SK-N-SH (cell line): ENCODE data around the gene DLG2. TPM values are rescaled to one million over a fixed set of nuclear protein-coding genes. Genes with fewer than 3 reads are reported as not detected.

Experiments used
- CTCF ChIA-PET: fragments of 300-600, 350-600 bp; formaldehyde crosslinking; extraction: SDS; loops from one replicate; lab custom pipeline; 2021; lab: Yijun Ruan, JAX
- POLR2A ChIA-PET: fragments of 350-600 bp; sonication (Branson Sonifier 250); formaldehyde crosslinking; extraction: SDS; loops from one replicate; lab custom pipeline; 2020; ENCODE audit warnings: antibody characterized with exemption, inconsistent platforms; lab: Yijun Ruan, JAX
- DNase-seq: peaks from one replicate; pipeline ENCODE4 v3.0.0; 2012
- H2AFZ ChIP-seq: fragments of 200-600 bp; sonication (generic); 2 replicates; pipeline ENCODE4 v1.8.1; 2016; ENCODE audit warnings: antibody characterized with exemption, mild to moderate bottlenecking, low read depth
- H3F3A ChIP-seq: fragments of 200-600 bp; sonication (generic); replicated peaks from 2 replicates; pipeline ENCODE3; 2016; ENCODE audit warnings: antibody characterized with exemption, mild to moderate bottlenecking; ENCODE audit not compliant: insufficient read depth
- H3K27ac ChIP-seq, 2 experiments: fragments of 200-500 bp in 1 of 2; fragments of 200-600 bp in 1 of 2; sonication (Bioruptor generic) in 1 of 2; sonication (generic), shearing (Covaris generic) in 1 of 2; 2 replicates each; pipeline versions ENCODE4 v1.5.1 to v1.6.1; 2014 to 2016; ENCODE audit warnings: low read depth in 2 of 2, inconsistent platforms in 1 of 2, low read length in 1 of 2, mild to moderate bottlenecking in 1 of 2, mixed read lengths in 1 of 2
- H3K27me3 ChIP-seq: fragments of 200-600 bp; sonication (generic), shearing (Covaris generic); 2 replicates; pipeline ENCODE4 v1.6.1; 2016; ENCODE audit warnings: mixed run types; ENCODE audit not compliant: insufficient read depth
- H3K36me3 ChIP-seq, 2 experiments: fragments of 200-500 bp in 1 of 2; fragments of 200-600 bp in 1 of 2; sonication (Bioruptor generic) in 1 of 2; sonication (generic) in 1 of 2; replicated peaks in 1 of 2; 2 replicates each; pipeline versions ENCODE3 to v1.5.1; 2014 to 2016; ENCODE audit warnings: low read length in 1 of 2, mild to moderate bottlenecking in 1 of 2; ENCODE audit not compliant: insufficient read depth in 2 of 2, control insufficient read depth in 1 of 2
- H3K4me1 ChIP-seq, 2 experiments: fragments of 200-500 bp in 1 of 2; fragments of 200-600 bp in 1 of 2; sonication (Bioruptor generic) in 1 of 2; sonication (generic), shearing (Covaris generic) in 1 of 2; 2 replicates each; pipeline versions ENCODE4 v1.5.1 to v1.6.1; 2014 to 2016; ENCODE audit warnings: low read depth in 1 of 2, low read length in 1 of 2, mixed run types in 1 of 2; ENCODE audit not compliant: insufficient read depth in 2 of 2, control insufficient read depth in 1 of 2
- H3K4me2 ChIP-seq: fragments of 200-600 bp; sonication (generic), shearing (Covaris generic); 2 replicates; pipeline ENCODE4 v1.6.1; 2017; ENCODE audit warnings: mixed run types
- H3K4me3 ChIP-seq, 2 experiments: fragments of 200-500 bp in 1 of 2; fragments of 200-600 bp in 1 of 2; sonication (Bioruptor generic) in 1 of 2; sonication (generic), shearing (Covaris generic) in 1 of 2; 2 replicates each; pipeline versions ENCODE4 v1.5.1 to v1.8.1; 2014 to 2016; ENCODE audit warnings: low read depth in 2 of 2, inconsistent platforms in 1 of 2, low read length in 1 of 2, mild to moderate bottlenecking in 1 of 2, mixed read lengths in 1 of 2, moderate library complexity in 1 of 2
- H3K79me2 ChIP-seq: fragments of 200-600 bp; sonication (generic); 2 replicates; pipeline ENCODE4 v1.8.1; 2017; ENCODE audit warnings: mild to moderate bottlenecking; ENCODE audit not compliant: insufficient read depth
- H3K9ac ChIP-seq: fragments of 200-600 bp; sonication (generic); 2 replicates; pipeline ENCODE4 v1.6.1; 2017; ENCODE audit warnings: mixed run types
- H3K9me2 ChIP-seq: fragments of 200-600 bp; sonication (generic); 2 replicates; pipeline ENCODE4 v1.6.1; 2017; ENCODE audit warnings: mixed run types
- H3K9me3 ChIP-seq: fragments of 200-600 bp; sonication (generic); 2 replicates; pipeline ENCODE4 v1.6.1; 2017; ENCODE audit warnings: mixed run types, mild to moderate bottlenecking, moderate library complexity
- H4K20me1 ChIP-seq: fragments of 200-600 bp; sonication (generic); 2 replicates; pipeline ENCODE4 v1.6.1; 2017; ENCODE audit warnings: mild to moderate bottlenecking, mixed run types; ENCODE audit not compliant: insufficient read depth
- ELF1 ChIP-seq: IDR thresholded peaks from 2 replicates; pipeline ENCODE4 v1.4.0; 2012
- FOSL2 ChIP-seq: IDR thresholded peaks from 2 replicates; pipeline ENCODE4 v1.4.0; 2012; ENCODE audit warnings: low read depth, mild to moderate bottlenecking, moderate library complexity, borderline replicate concordance
- FOXJ3 ChIP-seq: sonication (generic); formaldehyde crosslinking; IDR thresholded peaks from 2 replicates; pipeline ENCODE4 v1.5.1; 2020; ENCODE audit warnings: mild to moderate bottlenecking, missing genetic modification reagents
- FOXM1 ChIP-seq: IDR thresholded peaks from 2 replicates; pipeline ENCODE4 v1.4.0; 2012; ENCODE audit warnings: low read depth, mild to moderate bottlenecking
- MEF2A ChIP-seq: IDR thresholded peaks from 2 replicates; pipeline ENCODE4 v1.4.0; 2012; ENCODE audit warnings: low read depth, borderline replicate concordance
- MXI1 ChIP-seq: IDR thresholded peaks from 2 replicates; pipeline ENCODE4 v1.6.1; 2012; ENCODE audit warnings: mild to moderate bottlenecking, low read depth, low read length, improper control_type of control experiment
- NFIC ChIP-seq: IDR thresholded peaks from 2 replicates; pipeline ENCODE4 v1.4.0; 2012; ENCODE audit warnings: borderline replicate concordance
- NRF1 ChIP-seq: IDR thresholded peaks from 2 replicates; pipeline ENCODE4 v1.6.1; 2012; ENCODE audit warnings: low read depth, mild to moderate bottlenecking, low read length
- POLR2AphosphoS5 ChIP-seq: IDR thresholded peaks from 2 replicates; pipeline ENCODE4 v1.6.1; 2012; ENCODE audit warnings: low read depth, low read length
- RAD21 ChIP-seq: IDR thresholded peaks from 2 replicates; pipeline ENCODE4 v1.6.1; 2012; ENCODE audit warnings: mild to moderate bottlenecking, low read length
- RXRA ChIP-seq: IDR thresholded peaks from 2 replicates; pipeline ENCODE4 v1.4.0; 2012; ENCODE audit warnings: low read depth, mild to moderate bottlenecking, borderline replicate concordance
- SIN3A ChIP-seq: IDR thresholded peaks from 2 replicates; pipeline ENCODE4 v1.6.1; 2012; ENCODE audit warnings: low read depth, mild to moderate bottlenecking, low read length, moderate library complexity, borderline replicate concordance
- SMC3 ChIP-seq: IDR thresholded peaks from 2 replicates; pipeline ENCODE4 v1.6.1; 2012; ENCODE audit warnings: low read depth, low read length, improper control_type of control experiment
- TAF1 ChIP-seq: IDR thresholded peaks from 2 replicates; pipeline ENCODE4 v1.6.1; 2012; ENCODE audit warnings: low read depth, mild to moderate bottlenecking, low read length, moderate library complexity, borderline replicate concordance
- TCF12 ChIP-seq: IDR thresholded peaks from 2 replicates; pipeline ENCODE4 v1.4.0; 2012
- TEAD4 ChIP-seq: IDR thresholded peaks from 2 replicates; pipeline ENCODE4 v1.4.0; 2012; ENCODE audit warnings: mild to moderate bottlenecking, borderline replicate concordance; ENCODE audit not compliant: insufficient read depth
- WGBS: methylation state at CpG from one replicate; pipeline ENCODE4 v1.1.6; 2017; ENCODE audit warnings: low lambda C conversion rate; 5-methylcytosine and 5-hydroxymethylcytosine counted together
- polyA plus RNA-seq, 3 experiments: library from polyadenylated mRNA; depleted of rRNA; stranded (reverse); fragments of >200 nt; gene quantifications; 2 replicates each; pipeline ENCODE4 v1.2.3, GENCODE V29; 2012
- TF ChIP-seq, protein P1 (sequence below): IDR thresholded peaks from 2 replicates; pipeline ENCODE4 v1.4.0; 2012; ENCODE audit warnings: low read depth, borderline replicate concordance
- TF ChIP-seq, protein P2 (sequence below): fragments of 150-350 bp; IDR thresholded peaks from 2 replicates; pipeline ENCODE4 v1.6.1; 2017; ENCODE audit warnings: antibody characterized with exemption, low read length, low read depth, borderline replicate concordance
- TF ChIP-seq, protein P3 (sequence below): fragments of 150-350 bp; IDR thresholded peaks from 2 replicates; pipeline ENCODE4 v1.6.1; 2016; ENCODE audit warnings: mild to moderate bottlenecking, low read depth, low read length

The DLG2 gene
- polyA plus RNA-seq, 1 of the 3 experiments (the other 2 are of a cell fraction), result 0.21 TPM

DNA sequence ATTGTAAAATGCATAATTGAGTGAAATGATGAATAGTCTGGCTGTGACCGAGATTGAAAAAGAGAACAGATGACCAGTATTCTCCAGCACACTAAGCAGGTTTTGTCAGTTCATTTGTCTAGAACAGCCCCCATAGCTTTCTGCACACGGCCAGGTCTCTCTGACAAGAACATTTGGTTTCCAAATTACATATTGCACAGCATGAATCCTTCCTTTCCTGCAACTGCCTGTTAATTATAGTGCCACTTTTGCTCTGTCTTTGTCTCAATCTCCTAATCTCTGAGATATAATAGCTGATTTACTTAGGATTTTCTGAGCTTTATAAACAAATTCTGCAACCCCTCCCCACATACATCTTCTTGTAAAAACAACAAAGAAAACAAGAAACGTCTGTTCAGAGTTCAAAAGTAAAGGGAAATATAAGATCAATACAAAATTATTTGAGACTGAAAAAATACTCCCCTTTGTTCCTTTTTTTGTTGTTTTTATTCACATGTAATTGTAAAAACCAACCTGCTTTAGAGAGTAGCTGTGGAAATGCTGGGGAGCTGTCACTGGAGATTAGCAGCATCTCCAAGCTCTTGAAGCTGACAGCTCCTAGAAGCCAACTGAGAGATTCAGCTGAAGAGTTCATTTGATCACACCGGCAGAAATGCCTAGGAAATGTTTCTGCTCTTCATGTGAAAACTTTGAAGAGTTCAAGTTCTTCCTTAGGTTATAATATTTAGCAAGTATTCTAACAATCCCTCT is 998.1 kb downstream of the DLG2 start (continued):
- TF ChIP-seq SIN3A, result no peak
- TF ChIP-seq TCF12, result no peak
- TF ChIP-seq, protein P1, sequence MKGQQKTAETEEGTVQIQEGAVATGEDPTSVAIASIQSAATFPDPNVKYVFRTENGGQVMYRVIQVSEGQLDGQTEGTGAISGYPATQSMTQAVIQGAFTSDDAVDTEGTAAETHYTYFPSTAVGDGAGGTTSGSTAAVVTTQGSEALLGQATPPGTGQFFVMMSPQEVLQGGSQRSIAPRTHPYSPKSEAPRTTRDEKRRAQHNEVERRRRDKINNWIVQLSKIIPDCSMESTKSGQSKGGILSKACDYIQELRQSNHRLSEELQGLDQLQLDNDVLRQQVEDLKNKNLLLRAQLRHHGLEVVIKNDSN, result no peak
- TF ChIP-seq TAF1, result no peak

DNA sequence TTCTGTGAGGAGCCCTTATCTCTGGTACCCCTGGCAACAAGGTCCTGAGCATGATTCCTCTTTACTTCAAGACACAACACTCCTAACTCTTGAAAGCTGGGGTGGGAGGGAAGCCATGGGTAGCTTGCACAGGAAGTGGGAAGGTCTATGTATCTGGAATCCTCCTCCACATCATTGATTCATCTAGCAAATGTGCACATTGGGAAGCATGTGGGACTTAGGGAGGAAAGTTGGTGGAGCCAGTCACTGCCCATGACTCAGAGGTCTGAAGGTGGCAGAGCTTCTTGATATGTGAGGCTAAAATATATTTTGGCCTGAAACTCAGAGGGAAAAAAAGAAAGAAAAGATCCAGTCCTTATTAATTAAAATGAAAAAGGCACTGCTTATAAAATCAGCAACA is 1000.9 kb downstream of the DLG2 start:
- TF ChIP-seq RAD21, result no peak
- TF ChIP-seq SMC3, result no peak
- TF ChIP-seq RXRA, result no peak
- no peak for TF ChIP-seq SIN3A
- TF ChIP-seq, protein P2, sequence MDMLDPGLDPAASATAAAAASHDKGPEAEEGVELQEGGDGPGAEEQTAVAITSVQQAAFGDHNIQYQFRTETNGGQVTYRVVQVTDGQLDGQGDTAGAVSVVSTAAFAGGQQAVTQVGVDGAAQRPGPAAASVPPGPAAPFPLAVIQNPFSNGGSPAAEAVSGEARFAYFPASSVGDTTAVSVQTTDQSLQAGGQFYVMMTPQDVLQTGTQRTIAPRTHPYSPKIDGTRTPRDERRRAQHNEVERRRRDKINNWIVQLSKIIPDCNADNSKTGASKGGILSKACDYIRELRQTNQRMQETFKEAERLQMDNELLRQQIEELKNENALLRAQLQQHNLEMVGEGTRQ, result no peak
- no peak for TF ChIP-seq TEAD4
- TF ChIP-seq POLR2AphosphoS5, result no peak
- TF ChIP-seq, protein P3, sequence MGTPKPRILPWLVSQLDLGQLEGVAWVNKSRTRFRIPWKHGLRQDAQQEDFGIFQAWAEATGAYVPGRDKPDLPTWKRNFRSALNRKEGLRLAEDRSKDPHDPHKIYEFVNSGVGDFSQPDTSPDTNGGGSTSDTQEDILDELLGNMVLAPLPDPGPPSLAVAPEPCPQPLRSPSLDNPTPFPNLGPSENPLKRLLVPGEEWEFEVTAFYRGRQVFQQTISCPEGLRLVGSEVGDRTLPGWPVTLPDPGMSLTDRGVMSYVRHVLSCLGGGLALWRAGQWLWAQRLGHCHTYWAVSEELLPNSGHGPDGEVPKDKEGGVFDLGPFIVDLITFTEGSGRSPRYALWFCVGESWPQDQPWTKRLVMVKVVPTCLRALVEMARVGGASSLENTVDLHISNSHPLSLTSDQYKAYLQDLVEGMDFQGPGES, result no peak
- no peak for TF ChIP-seq FOSL2
- TF ChIP-seq FOXJ3 (CRISPR knock-in tag), result no peak
- no peaks in the 10 kb centered on the region for H3K36me3 ChIP-seq
- H3K27me3 ChIP-seq, result no peaks in the 10 kb centered on the region
- CTCF ChIA-PET, result no interaction called here
- no peaks in the 10 kb centered on the region for H3F3A ChIP-seq
- no peak overlapping the region for H3K27ac ChIP-seq
- no peak overlapping the region for H3K4me3 ChIP-seq
- no peaks in the 10 kb centered on the region for H3K79me2 ChIP-seq
- no peak overlapping the region for H3K4me2 ChIP-seq
- no peak overlapping the region for H2AFZ ChIP-seq
- no peaks in the 10 kb centered on the region for H3K9me2 ChIP-seq
- DNase-seq, result no peak
- no peaks in the 10 kb centered on the region for H3K9me3 ChIP-seq
- H4K20me1 ChIP-seq, result no peaks in the 10 kb centered on the region
- H3K9ac ChIP-seq, result no peak overlapping the region
- POLR2A ChIA-PET, result no interaction called here
- no peaks in the 10 kb centered on the region for H3K4me1 ChIP-seq

DNA sequence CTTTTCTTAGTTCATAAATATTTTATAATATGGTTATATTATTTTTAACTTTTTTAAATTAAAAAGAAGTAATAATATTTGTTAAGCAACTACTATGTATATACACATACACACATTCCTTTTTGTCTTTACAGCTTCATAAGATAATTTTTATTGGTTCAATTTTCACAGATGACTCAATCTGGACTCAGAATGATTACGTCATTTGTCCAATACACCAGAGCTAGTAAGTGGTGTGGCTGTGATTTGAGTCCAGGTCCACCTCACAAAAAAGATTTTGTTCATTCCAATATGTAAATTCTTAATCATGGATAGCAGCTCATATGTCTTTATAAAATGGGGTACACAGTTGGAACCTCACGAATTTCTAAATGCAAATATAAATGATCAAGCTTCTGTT is 1014.5 kb downstream of the DLG2 start:
- Histone ChIP-seq H3K9me3 (no peaks in the 10 kb centered on the region), H4K20me1 (no peaks in the 10 kb centered on the region), H3K4me1 (no peaks in the 10 kb centered on the region), H3K9ac (no peak overlapping the region), H3K4me2 (no peak overlapping the region), H3K9me2 (no peaks in the 10 kb centered on the region), H2AFZ (no peak overlapping the region), H3F3A (no peaks in the 10 kb centered on the region), H3K27ac (no peak overlapping the region), H3K36me3 (no peaks in the 10 kb centered on the region), H3K79me2 (no peaks in the 10 kb centered on the region), H3K4me3 (no peak overlapping the region), H3K27me3 (no peaks in the 10 kb centered on the region)
- 6% methylated on average over 2 of the region's 2 CpGs for WGBS
- CTCF ChIA-PET, result no interaction called here
- POLR2A ChIA-PET, result no interaction called here
- DNase-seq, result no peak
- TF ChIP-seq FOXJ3 (CRISPR knock-in tag), result no peak
- TF ChIP-seq MEF2A, result no peak
- no peak for TF ChIP-seq TEAD4
- TF ChIP-seq MXI1, result no peak
- TF ChIP-seq, protein P1, result no peak
- TF ChIP-seq ELF1, result no peak
- no peak for TF ChIP-seq TAF1
- no peak for TF ChIP-seq SIN3A
- TF ChIP-seq, protein P2, result no peak
- no peak for TF ChIP-seq NRF1
- TF ChIP-seq RAD21, result no peak
- TF ChIP-seq TCF12, result no peak
- TF ChIP-seq FOXM1, result no peak
- no peak for TF ChIP-seq NFIC
